Immature natural killer cell (primary cell): ENCODE measurements around the gene GALNS. TPM values are rescaled to one million over a fixed set of nuclear protein-coding genes. Genes with fewer than 3 reads are reported as not detected.

Experiments used
- DNase-seq, 3 donors: peaks; one replicate each; pipeline ENCODE4 v3.0.0; 2022; ENCODE audit warnings: mixed read lengths in 1 of 3
- H3K27ac Mint-ChIP-seq, 6 donors: one replicate each; pipeline ENCODE4 v1.8.0; 2020; ENCODE audit warnings: mixed read lengths in 6 of 6, mild to moderate bottlenecking in 5 of 6, inconsistent platforms in 4 of 6, moderate library complexity in 3 of 6
- H3K27me3 Mint-ChIP-seq, 3 donors: one replicate each; pipeline ENCODE4 v1.8.0; 2020 to 2021; ENCODE audit warnings: low read depth in 3 of 3, mild to moderate bottlenecking in 3 of 3, mixed read lengths in 3 of 3, moderate library complexity in 3 of 3, inconsistent platforms in 1 of 3
- H3K36me3 Mint-ChIP-seq, 3 donors: one replicate each; pipeline ENCODE4 v1.8.0; 2020; ENCODE audit warnings: mixed read lengths in 3 of 3, inconsistent platforms in 2 of 3, mild to moderate bottlenecking in 2 of 3
- H3K4me1 Mint-ChIP-seq, 2 donors: one replicate each; pipeline ENCODE4 v1.8.0; 2020; ENCODE audit warnings: inconsistent platforms in 2 of 2, mild to moderate bottlenecking in 2 of 2, mixed read lengths in 2 of 2, moderate library complexity in 1 of 2
- H3K4me3 Mint-ChIP-seq, 5 donors: one replicate each; pipeline ENCODE4 v1.8.0; 2020; ENCODE audit warnings: mild to moderate bottlenecking in 5 of 5, mixed read lengths in 5 of 5, inconsistent platforms in 3 of 5, moderate library complexity in 3 of 5
- H3K9me3 Mint-ChIP-seq, 6 donors: one replicate each; pipeline ENCODE4 v1.8.0; 2020; ENCODE audit warnings: mild to moderate bottlenecking in 6 of 6, mixed read lengths in 6 of 6, inconsistent platforms in 4 of 6, moderate library complexity in 3 of 6
- polyA plus RNA-seq, 3 donors: library from polyadenylated mRNA; unstranded; fragments of 300-500 nt; fragmentation: Illumina TruSeq; gene quantifications; one replicate each; pipeline ENCODE4 v1.2.3, GENCODE V29; 2021

Gene GALNS
- polyA plus RNA-seq, 3 donors from 2014 or later = 10.4 to 15.4 (median 10.9) TPM

- DNase-seq = no peak
- H3K27me3 Mint-ChIP-seq = no peaks in the 10 kb centered on the region
- peaks cover 0 to 3% of the 10 kb centered on the region in 2 donors for H3K4me1 Mint-ChIP-seq
- no peak overlapping the region for H3K27ac Mint-ChIP-seq
- H3K4me3 Mint-ChIP-seq = no peak overlapping the region
- H3K36me3 Mint-ChIP-seq = no peaks in the 10 kb centered on the region
- no peaks in the 10 kb centered on the region for H3K9me3 Mint-ChIP-seq
Observed at GRCh38 chr16:88883946-88884345, 27.2 kb upstream of the GALNS start.

GRCh38 chr16:88883117-88883895, 26.6 kb upstream of the GALNS start:
- no peak overlapping the region for H3K4me3 Mint-ChIP-seq
- peaks cover 0 to 3% of the 10 kb centered on the region in 2 donors for H3K4me1 Mint-ChIP-seq
- no peaks in the 10 kb centered on the region for H3K36me3 Mint-ChIP-seq
- no peaks in the 10 kb centered on the region for H3K9me3 Mint-ChIP-seq
- no peaks in the 10 kb centered on the region for H3K27me3 Mint-ChIP-seq
- no peak for DNase-seq
- H3K27ac Mint-ChIP-seq = no peak overlapping the region

GRCh38 chr16:88882358-88883030, 25.7 kb upstream of the GALNS start:
- Mint-ChIP-seq H3K4me3 (no peak overlapping the region), H3K36me3 (no peaks in the 10 kb centered on the region), H3K4me1 (peaks cover 0 to 3% of the 10 kb centered on the region in 2 donors), H3K27me3 (no peaks in the 10 kb centered on the region), H3K9me3 (no peaks in the 10 kb centered on the region), H3K27ac (no peak overlapping the region)
- DNase-seq = no peak

- DNase-seq = no peak
- Mint-ChIP-seq H3K4me1 (peaks cover 0 to 3% of the 10 kb centered on the region in 2 donors), H3K4me3 (no peak overlapping the region)
Observed at GRCh38 chr16:88881675-88882357, 25.1 kb upstream of the GALNS start.

GRCh38 chr16:88881007-88881615, 24.4 kb upstream of the GALNS start:
- Mint-ChIP-seq H3K9me3 (no peaks in the 10 kb centered on the region), H3K4me3 (no peak overlapping the region), H3K4me1 (peaks cover 0 to 3% of the 10 kb centered on the region in 2 donors)

More at GRCh38 chr16:88881675-88882357, 25.1 kb upstream of the GALNS start:
- Mint-ChIP-seq H3K27me3 (no peaks in the 10 kb centered on the region), H3K27ac (no peak overlapping the region), H3K36me3 (no peaks in the 10 kb centered on the region), H3K9me3 (no peaks in the 10 kb centered on the region)

GRCh38 chr16:88880226-88881006, 23.7 kb upstream of the GALNS start:
- H3K27me3 Mint-ChIP-seq = peaks cover 0 to 1% (median 0%) of the 10 kb centered on the region in 3 donors
- no peaks in the 10 kb centered on the region for H3K36me3 Mint-ChIP-seq
- no peak overlapping the region for H3K27ac Mint-ChIP-seq
- no peak overlapping the region for H3K4me3 Mint-ChIP-seq
- peaks cover 0 to 3% of the 10 kb centered on the region in 2 donors for H3K4me1 Mint-ChIP-seq
- H3K9me3 Mint-ChIP-seq = no peaks in the 10 kb centered on the region
- DNase-seq = no peak

More at GRCh38 chr16:88881007-88881615, 24.4 kb upstream of the GALNS start:
- Mint-ChIP-seq H3K27ac (no peak overlapping the region), H3K27me3 (peaks cover 0 to 1% (median 0%) of the 10 kb centered on the region in 3 donors), H3K36me3 (no peaks in the 10 kb centered on the region)
- no peak for DNase-seq

- Mint-ChIP-seq H3K27ac (no peak overlapping the region), H3K4me3 (no peak overlapping the region), H3K36me3 (no peaks in the 10 kb centered on the region), H3K4me1 (peaks cover 0 to 3% of the 10 kb centered on the region in 2 donors), H3K27me3 (peaks cover 0 to 1% (median 0%) of the 10 kb centered on the region in 3 donors), H3K9me3 (no peaks in the 10 kb centered on the region)
- DNase-seq = no peak
Observed at GRCh38 chr16:88879788-88880055, 23.0 kb upstream of the GALNS start.

GRCh38 chr16:88878967-88879787, 22.4 kb upstream of the GALNS start:
- Mint-ChIP-seq H3K27ac (no peak overlapping the region), H3K36me3 (no peaks in the 10 kb centered on the region), H3K9me3 (no peaks in the 10 kb centered on the region), H3K4me3 (no peak overlapping the region), H3K4me1 (peaks cover 0 to 3% of the 10 kb centered on the region in 2 donors), H3K27me3 (peaks cover 0 to 1% (median 0%) of the 10 kb centered on the region in 3 donors)
- DNase-seq = no peak

- H3K4me1 Mint-ChIP-seq = peaks cover 0 to 3% of the 10 kb centered on the region in 2 donors
- DNase-seq = no peak
- no peak overlapping the region for H3K27ac Mint-ChIP-seq
- H3K9me3 Mint-ChIP-seq = no peaks in the 10 kb centered on the region
- peaks cover 0 to 1% (median 0%) of the 10 kb centered on the region in 3 donors for H3K27me3 Mint-ChIP-seq
- no peaks in the 10 kb centered on the region for H3K36me3 Mint-ChIP-seq
- H3K4me3 Mint-ChIP-seq = no peak overlapping the region
Observed at GRCh38 chr16:88878356-88878755, 21.6 kb upstream of the GALNS start.

- Mint-ChIP-seq H3K27me3 (peaks cover 0 to 1% (median 0%) of the 10 kb centered on the region in 3 donors), H3K9me3 (no peaks in the 10 kb centered on the region), H3K4me1 (peaks cover 0 to 3% of the 10 kb centered on the region in 2 donors), H3K27ac (no peak overlapping the region), H3K36me3 (no peaks in the 10 kb centered on the region), H3K4me3 (no peak overlapping the region)
- no peak for DNase-seq
Observed at GRCh38 chr16:88877564-88878289, 21.0 kb upstream of the GALNS start.

- no peaks in the 10 kb centered on the region for H3K9me3 Mint-ChIP-seq
- no peak overlapping the region for H3K27ac Mint-ChIP-seq
- H3K36me3 Mint-ChIP-seq = no peaks in the 10 kb centered on the region
Observed at GRCh38 chr16:88876942-88877526, 20.3 kb upstream of the GALNS start.

More at GRCh38 chr16:88876942-88877526, 20.3 kb upstream of the GALNS start:
- H3K4me1 Mint-ChIP-seq = peaks cover 0 to under 1% of the 10 kb centered on the region in 2 donors
- peaks cover 0 to 1% (median 0%) of the 10 kb centered on the region in 3 donors for H3K27me3 Mint-ChIP-seq
- no peak for DNase-seq
- no peak overlapping the region for H3K4me3 Mint-ChIP-seq
